GM18498 (cell line): ENCODE results near the gene DCANP1.
"Not testable (repeated sequence)": the region's sequence is repeated elsewhere in the genome, so short reads cannot be mapped to it uniquely, and the experiment has no call there.

Source experiments
- ATAC-seq: cut with Tn5 transposase; IDR thresholded peaks from one replicate; pipeline ENCODE4 v1.9.1; 2021; ENCODE audit warnings: mild to moderate bottlenecking, moderate library complexity; ENCODE audit not compliant: unreplicated experiment

Gene DCANP1, protein sequence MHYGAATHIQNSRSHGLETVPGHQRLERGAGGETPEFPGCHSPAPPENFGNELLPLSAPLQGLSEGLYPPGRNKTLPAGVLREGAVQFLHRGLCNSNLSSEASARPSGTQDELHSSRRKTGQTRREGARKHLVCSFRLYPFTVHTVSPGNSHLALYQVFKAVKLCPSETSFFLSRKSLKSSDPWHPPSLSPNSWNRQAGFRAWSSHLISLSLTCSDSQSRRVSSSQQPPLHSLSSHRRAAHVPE

DNA sequence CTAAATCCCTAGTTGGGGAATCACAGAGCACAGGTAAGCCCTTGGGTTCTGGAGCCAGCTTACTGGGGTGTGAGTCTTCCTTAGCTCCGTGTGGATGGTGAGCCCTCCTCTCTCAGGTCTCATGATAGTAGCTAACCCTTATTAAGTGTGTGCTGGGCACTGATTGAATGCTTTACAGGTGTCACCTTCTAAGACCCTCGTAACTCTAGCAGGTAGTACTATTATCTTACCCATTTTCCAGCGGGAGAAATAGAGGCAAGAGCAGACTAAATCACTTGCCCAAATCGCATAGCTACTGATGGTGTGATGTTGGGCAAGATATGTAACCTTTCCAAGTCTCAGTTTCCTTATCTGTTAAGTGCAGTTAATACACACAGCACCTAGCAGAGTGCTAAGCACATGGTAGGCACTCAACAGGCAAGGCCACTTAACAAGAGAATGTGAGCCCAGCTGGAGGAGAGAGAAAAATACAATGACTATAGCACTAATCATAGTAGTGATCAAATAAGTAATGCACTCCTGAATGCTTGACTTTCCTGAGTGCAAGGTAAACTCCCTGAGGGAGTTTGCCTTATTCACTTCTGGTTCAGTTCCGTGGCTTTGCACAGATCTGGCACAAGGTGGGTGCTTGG lies at the start of gene DCANP1:
Gene DCANP1 (minus strand): TSS at position 51 of the 632 bp plus-strand sequence. CDS start 240 bp downstream, outside the sequence.
- ATAC-seq, result no peak

DNA sequence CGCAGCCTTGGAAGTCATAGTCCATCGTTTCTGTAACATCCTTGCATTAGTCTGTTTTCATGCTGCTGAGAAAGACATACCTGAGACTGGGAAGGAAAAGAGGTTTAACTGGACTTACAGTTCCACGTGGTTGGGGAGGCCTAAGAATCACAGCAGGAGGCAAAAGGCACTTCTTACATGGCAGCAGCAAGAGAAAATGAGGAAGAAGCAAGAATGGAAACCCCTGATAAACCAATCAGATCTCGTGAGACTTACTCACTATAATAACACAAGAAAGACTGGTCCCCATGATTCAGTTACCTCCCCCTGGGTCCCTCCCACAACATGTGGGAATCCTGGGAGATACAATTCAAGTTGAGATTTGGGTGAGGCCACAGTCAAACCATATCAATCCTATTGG lies 48.4 kb upstream of the DCANP1 start:
- ATAC-seq, result not testable (repeated sequence)

DNA sequence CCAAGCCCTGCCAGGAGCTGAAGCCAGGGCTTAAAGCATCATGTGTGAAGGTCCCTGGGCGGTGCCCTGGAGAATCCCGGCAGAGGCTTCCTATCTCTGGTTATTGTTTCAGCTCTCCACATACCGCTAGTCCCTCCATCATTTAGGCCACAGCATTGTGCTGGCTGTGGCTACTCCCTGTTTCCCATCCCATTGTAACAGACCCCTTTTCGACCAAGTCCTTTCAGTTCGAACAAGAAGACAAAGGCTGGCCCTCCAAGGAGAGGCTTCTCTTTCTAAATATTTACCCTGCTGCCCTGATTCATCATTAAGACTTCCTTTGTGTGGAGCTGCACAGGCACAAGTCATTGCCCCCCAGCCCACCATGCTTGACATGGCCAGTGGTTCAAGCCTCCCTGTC lies 47.0 kb upstream of the DCANP1 start:
- ATAC-seq, result no peak

DNA sequence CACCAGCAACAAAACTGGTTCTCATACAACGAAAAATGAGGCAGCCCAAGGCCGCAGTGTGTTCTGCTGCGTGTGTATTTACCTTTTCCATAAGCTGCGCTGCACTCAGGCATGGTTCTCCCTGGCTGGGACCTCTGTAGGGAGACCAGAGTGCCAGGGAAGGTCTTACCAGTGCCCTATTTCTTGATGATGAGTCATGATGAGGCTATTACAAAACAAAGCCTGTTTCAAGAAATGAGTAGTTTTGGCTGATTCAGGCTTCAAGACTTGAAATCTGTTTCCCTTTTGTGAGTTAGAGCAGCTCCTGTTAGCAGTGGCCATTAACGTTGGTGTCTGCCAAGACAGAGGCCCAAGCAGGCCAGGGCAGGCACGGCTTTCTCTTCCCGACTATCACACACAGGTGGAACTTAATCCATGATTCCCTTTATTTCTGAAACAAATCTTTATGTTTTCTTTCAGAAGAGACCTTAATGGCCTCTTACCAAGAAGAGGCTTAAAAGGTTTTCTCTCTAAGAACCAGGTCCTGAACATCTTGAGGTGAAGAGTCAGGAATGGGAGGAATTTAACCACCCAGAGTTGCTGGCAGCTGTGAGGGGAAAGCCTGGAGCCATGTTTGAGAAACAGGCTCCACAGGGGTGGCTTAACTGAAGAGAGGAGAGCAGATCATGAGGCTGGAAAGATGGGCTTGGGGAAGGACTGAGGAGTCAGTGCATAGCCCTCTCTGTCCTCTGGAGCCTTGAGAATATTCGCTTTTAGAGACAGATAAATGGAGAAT lies 46.4 kb upstream of the DCANP1 start:
- no peak for ATAC-seq

DNA sequence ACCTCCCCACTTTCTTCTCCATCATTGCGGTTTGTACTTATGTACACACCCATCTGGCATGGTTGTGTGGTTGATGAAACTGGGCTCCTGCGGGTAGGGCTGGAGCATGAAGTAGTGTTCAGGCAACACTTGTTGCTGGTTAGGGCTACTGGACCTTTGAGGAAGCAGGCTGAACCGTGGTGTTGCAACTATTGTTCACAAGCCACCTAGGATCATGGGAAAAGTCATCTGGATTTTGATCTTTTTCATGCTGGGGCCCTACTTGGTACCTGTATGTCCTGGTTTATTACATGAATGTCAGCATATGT lies 45.1 kb upstream of the DCANP1 start:
- no peak for ATAC-seq

DNA sequence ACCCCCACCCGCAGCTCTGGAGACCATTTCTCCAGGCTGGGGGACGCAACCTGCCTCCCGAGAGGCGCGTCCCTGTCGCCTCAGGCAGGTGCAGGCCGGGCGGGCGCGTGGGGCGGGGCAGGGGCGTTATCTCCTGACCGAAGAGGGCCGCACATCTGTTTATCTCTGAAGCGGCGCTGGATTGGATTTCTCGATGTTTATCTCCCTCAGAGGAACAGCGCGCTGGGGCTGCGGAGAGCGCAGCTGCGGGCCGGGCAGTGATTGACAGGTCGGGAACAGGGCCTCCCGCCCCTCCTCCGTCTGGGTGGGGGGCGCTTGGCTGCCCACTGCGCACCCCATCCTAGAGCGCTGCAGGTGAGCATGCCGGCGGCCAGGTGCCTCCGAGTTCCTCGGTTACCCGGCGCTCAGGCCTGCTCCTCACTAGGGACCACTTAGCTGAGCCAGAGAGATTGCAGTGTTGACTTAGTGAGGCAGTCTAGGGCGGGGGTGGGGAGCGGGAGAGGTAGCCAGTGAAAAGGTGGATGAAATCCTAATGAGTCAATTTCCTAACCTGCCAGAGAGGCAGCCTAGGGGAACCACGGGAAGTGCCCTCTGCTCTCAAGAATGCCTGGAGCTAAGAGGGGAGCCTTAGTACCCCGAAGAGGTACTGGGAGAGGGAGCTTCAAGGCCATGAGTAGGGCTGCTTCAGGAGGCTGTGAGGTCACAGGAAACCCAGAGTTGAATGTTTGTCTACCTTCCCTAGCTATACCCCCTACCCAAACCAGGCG lies 44.6 kb upstream of the DCANP1 start:
- no peak for ATAC-seq

DNA sequence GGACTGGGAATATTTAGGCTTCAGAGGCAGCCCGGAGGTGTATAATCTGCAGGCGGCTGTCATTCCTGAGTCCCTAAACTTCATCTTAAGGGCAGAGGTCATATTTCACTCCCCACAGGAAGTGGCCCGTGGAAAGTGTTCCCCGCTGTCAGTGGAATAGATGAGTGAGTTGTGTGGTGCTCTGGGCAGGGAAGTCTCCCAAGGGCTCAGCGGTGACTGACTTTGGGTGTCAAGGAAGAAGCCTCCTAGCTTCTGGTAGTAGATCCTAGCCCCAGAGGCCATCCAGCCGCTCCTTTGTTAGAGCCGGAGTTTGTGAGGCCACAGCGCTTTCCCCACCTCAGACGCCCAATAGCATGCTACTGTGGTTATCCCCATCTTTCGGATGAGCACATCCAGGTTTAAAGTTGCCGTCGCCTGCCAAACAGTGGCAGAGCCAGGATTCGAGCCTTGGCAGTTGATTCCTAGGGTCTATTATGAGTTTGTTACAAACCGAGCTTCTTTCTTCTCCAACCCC lies 43.9 kb upstream of the DCANP1 start:
- no peak for ATAC-seq

DNA sequence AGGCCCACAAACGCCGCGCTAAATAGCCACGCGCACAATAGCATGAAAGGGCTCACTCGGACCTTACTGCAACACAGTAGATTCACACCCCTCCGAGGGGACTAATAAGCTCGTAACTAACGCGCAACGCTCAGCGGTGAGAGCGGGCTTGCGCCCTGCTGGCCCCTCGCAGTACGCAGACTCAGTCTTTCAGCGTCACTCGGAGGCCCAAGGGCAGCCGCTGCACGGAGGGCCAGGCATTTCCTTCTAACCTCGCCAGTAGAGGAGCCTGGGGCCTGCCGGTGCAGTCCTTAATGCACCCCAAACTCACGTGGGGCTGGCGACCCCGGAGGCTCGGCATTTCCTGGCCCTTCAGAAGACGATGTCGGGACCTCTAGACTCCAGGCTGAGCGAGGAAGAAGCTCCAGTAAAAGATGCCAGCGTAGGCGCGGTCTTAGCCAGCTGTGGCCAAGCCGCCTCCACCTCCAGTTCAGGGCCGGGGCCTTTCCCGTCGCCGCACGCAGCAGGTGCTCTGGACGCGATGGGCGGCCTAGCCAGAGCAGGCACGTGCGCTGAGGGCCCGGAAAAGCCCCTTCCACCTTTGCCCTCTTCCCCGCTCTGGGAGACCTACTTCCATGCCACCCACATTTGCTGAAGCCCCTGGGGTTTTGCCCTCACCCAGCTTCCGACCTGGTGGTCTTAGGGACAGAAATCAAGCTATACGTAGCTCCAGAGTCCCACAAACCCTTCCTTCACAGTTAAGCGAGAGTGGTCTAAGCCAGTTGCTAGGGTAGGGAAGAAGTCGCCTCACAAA lies 43.3 kb upstream of the DCANP1 start:
- ATAC-seq, result no peak

DNA sequence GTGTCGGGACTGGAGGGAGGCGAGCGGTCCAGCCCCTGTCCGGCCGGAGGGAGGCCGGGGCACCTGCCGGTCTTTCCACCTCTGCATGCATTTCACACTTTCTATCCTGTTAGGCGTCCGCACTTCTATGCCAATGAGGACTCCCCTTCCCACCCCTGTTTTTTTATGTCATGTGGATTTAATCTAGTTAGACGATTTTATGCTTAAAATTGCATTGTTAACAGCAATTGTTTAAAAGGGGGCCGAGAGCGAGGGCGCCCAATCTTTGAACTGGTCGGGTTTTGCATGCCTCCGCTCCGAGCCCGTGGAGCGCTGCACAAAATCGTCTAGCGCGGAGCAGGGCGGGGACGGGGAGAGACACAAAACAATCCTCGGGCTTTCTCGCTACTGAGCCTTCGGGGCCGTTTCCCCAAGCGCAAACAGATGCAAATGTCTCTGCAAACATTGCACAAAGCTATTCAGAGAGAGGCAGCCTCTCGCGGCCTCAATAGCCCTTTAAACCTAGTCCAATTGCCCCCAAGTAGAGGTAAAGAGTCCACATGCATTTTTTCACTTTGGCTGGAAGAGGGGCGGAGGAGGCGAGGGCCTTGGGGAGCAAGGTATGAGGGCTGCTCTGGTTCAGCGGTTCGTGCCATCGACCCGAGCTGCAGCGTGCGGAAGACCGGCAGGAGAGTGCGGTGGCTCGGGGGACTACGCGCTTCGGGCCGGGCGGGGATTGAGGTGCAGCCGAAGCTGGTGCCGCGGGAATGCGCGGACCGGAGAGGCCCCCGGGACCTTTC lies 42.5 kb upstream of the DCANP1 start:
- ATAC-seq, result no peak

DNA sequence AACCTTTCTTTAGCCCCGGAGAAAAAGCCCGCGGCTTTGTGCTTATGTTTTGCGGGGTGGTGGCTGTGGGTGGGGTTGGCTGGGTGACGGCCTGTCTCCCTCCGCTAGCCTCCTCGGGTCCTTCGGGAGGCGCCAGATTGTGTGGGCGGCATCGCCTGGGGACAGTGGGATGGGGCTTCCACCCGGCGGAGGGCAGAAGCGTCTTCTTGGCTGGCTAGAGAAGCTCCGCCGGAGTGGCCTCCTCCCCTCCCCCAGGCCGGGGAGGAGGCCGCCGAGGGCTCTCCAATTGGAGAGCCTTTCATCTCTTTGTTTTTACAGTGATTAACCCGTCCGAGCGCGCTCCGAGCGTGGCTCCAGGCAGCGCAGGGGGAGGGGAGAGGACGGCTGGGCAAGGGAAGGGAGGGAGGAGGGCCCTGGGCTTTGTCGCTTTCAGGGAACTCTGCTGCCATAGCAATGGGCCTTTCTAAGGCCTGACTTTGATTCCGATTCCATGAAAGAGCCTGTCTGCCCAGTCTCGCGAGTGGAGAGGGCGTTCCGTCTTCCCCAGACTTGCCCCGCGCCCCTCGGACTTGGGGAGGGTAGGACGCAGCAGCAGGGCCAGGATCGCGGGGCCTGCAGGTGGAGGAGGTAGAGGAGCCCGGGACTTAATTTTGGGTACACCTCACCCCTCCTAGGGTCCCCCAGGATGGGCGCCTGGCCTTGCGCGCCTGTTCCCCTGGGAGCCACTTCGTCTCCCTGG lies 41.7 kb upstream of the DCANP1 start:
- no peak for ATAC-seq

DNA sequence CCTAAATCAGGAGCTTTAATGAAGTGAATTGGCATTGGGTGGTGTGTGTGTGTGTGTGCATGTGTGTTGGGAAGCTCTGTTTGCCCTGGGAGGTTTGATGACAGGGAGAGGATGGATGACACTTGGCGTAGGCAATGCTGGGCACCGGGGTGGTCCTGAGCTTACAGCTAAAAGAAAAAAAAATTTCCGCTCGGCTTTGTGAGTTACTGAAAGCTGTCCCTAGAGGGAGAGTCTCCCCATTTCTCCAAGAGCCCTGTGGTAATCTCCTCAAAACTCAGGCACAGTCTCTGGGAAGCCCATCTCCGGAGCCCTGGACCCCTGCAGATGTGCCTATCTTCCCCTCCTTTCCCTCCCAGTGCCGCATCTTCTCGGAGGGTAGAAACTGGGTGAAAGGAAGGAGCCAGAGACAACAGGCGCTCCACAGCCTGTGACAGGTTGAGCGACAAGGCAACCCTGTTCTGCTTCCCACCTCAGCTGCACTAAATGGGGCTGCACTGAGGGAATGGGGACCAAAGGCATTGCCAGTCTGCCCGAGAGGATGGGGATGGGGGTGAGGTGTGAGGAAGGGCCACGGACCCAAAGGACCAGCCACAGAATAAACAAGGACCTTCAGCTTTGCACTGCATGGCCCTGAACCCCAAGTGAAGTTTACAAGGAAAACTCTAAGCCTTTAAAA lies 40.8 kb upstream of the DCANP1 start:
- ATAC-seq, result no peak

DNA sequence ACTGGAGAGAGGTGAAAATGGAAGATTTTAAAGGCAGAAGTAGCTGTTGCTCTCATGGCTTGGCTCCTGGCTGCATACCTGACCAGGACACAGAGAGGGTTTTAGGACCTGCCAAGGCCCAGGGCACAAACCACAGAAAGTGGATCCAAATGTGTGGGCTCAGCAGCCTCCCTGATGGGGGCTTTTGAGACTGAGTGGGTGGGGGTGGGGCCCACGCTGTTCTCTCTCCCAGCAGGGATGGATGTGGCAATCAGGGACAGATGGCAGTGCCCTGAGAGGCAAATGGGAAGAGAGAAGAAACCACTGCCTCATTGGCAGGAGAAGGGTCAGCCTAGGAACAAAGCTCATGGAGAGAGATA lies 39.9 kb upstream of the DCANP1 start:
- no peak for ATAC-seq

DNA sequence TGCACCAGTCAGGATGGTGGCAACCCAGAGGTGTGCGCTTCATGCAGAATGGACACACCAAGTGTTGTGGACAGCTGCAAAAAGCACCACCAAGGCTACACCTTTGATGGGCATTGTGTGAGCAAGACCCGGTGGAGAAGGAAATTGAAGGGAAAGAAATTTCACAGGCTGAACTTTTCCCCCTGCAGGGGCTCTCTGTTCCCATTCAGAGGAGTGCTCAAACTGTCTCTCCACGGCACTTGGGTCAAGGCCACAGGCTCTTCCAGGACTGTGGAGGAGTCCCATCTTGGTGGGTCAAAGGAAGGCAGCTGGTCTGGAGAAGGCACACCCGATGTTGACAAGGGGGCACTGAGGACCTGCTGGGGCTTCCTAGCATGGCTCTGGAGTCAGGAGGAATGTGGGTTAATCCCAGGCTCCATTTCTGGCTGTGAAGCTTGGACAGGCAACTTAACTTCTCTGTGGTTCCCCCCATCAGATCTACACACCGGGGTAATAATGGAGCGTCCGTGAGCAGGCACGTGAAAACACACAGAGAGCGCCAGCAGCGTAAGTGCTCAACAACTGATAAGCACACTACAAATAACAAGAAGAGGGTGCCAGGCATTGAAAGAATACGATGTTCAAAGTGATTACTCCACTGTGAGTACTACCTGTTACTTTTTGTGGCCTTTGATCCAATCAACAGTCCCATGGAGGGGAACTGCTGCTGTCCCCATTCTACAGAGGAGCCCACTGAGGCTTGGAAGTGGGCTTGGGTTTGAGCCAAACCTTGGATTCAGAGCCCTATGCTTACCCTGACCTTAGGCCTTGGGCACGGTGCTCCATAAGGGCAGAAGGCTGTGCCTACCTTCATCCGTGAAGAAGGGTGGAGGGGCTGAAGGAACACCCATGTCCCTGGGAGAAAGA lies 39.2 kb upstream of the DCANP1 start:
- ATAC-seq, result no peak

DNA sequence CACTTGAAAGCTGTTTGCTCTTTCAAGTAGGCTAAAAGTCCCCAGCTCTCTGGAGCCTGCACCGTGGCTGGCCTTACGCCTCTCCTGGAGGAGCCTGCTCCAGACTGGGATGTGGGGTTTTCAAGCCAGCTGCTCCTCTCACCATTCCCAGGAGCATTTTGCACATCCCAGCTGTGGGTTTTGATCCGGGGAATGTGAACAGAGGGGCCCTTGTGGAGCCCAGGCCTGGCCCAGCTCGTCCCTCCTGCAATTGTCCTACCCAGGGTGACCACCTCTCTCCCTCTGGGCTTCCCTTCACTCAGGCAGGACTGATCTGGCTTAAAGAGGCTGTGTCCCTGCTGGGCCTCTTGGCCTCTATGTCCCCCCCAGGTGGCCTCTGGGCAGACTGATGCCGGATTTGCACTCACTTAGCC lies 37.5 kb upstream of the DCANP1 start:
- no peak for ATAC-seq

DNA sequence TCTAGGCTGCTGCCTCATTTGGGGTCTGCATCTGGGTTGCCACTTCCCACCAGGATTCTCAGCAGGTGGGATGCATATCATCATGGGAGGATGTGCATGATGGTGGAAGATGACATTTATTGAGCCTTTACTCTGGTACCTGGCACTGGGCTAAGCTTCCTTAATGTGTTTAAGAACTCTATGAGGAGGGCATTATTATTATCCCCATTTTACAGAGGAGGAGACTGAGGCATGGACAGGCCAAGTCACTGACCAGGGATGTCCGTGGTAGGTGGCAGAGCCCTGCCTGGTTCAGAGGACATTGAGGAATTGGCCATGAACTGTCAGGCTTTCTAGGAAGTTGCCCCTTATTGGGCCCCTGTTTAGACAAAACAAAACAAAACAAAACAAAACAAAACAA lies 36.1 kb upstream of the DCANP1 start:
- no peak for ATAC-seq

DNA sequence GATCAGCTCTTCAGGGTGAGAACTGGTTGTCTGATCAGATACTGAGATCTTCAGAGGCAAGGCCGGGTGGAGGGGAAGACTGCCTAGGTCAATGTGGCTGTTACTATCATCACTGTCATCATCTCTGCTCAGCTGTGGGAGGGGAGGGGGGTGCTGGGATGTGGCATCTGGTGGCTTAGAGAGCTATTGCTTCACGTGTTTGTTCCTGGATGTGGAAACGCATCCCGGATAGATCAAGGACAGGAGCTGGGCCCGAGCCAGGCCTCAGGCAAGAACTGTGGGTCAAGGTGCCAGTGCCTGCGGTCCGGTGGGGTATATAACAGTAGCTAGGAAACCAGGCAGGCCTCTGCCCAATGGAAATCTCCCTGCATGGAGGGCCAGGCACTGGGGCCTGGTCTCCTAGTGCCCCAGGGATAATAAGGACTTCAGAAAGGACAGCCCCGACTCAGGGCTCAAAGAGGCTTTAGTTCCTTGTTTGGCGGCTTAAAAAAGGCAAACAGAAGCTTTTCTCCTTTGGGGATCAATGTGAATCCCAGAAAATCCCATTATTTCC lies 35.3 kb upstream of the DCANP1 start:
- ATAC-seq, result no peak

DNA sequence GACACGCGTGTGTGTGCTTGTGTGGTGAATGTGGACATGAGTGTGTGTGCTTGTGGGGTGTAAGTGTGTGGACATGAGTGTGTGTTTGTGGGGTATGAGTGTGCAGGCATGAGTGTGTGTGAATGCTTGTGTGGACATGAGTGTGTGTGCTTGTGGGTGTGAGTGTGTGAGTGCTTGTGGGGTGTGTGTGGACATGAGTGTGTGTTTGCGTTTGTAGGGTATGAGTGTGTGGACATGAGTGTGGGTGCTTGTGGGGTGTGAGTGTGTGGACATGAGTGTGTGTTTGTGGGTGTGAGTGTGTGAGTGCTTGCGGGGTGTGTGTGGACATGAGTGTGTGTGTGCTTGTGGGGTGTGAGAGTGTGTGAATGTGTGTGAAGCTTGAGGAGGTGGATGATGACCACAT lies 34.8 kb upstream of the DCANP1 start:
- no peak for ATAC-seq
